Ecto neural progenitor cell (in vitro differentiated cells): ENCODE data around the gene NFIA.

Source experiments
- DNase-seq: peaks from one replicate; pipeline ENCODE4 v3.0.0-alpha.2; 2018; ENCODE audit warnings: low spot score

Gene NFIA

DNA sequence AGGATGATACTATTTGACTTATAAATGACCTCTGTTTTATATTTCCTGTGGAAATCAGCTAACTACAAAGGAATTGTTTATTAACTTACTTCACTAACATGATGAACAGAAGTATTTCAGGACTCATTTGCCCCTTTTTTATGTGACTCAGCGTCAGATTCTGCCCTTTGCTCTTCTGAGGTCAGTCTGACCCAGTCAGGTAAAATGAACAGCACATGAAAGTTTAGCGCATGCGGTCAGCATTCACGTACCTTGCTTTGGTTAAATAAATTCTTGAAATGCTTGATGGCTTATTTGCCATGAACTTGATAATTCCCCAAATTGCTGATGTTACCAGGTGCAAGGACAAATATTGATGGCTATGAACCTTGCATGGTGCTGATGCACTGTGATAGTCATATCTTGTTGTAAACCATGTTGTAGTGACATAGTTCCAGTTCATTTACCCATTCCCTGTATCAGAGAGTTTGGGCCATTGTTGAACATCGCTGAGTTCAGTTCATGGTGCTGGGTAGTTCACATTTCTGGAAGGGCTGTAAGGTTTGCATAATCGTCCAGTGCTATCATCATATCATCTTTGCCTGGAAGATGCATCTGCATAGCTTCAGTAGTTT, 133.4 kb downstream of the NFIA start:
- DNase-seq, result no peak

GRCh38 chr1:61220536-61220935, 138.2 kb downstream of the NFIA start:
- DNase-seq, result no peak

DNA sequence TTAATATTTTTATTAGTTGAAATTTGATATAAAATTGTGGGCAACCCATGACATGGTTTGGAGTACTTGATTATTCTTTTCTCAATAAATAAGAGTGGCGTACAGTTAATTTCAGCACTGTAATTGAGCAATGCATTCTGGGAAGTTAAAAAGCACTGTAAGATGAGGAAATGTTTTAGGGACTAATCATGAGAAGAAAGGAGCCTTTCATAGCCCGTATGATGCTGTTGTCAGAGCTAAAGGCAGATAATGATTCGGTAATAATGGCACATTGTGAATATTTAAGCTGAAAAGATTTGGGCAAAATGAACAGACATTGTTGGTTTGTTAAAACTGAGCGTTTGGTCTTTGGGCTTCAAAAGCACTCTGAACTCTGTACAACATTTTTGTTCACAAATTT, 139.3 kb downstream of the NFIA start:
- DNase-seq, result no peak

GRCh38 chr1:61222240-61222639, 139.9 kb downstream of the NFIA start:
- no peak for DNase-seq

- no peak for DNase-seq
Measured at GRCh38 chr1:61223140-61223539, 140.8 kb downstream of the NFIA start.

DNA sequence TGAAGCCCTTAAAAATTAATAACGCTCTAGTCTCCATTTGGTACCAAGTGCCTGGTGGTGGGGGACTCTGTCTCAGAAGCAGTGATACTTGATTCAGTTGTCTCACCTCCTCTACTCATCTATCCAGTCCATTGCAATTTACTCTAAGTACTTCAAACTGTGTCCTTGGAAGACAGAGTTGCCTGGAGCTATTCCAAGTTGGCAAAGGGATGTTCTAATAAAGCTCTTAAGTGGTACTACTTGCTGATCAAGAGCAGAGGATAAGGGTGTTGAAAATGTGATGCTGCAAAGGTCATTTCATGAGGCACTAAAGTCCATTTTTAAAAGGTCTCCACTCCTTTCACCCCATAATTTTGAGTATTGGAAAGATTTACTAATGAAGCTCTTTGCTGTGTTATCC, 142.2 kb downstream of the NFIA start:
- DNase-seq, result no peak

DNA sequence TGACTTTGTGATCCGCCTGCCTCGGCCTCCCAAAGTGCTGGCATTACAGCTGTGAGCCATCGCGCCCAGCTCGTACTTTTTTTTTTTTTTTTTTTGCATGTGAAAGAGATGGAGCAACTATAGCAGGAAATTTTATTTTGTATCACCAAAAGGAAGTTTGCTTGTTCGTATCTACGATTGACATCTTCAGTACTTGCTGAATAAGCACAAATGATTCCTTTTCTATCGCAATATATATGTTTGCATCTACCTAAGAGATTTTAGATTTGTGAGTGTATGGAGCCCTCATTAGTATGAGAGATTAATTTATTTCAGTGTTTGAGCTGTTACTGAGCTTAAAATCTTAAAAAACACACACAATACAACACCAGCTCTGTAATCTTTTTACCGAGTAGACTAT, 143.1 kb downstream of the NFIA start:
- no peak for DNase-seq

- no peak for DNase-seq
Measured at GRCh38 chr1:61226791-61227567, 144.6 kb downstream of the NFIA start.

DNA sequence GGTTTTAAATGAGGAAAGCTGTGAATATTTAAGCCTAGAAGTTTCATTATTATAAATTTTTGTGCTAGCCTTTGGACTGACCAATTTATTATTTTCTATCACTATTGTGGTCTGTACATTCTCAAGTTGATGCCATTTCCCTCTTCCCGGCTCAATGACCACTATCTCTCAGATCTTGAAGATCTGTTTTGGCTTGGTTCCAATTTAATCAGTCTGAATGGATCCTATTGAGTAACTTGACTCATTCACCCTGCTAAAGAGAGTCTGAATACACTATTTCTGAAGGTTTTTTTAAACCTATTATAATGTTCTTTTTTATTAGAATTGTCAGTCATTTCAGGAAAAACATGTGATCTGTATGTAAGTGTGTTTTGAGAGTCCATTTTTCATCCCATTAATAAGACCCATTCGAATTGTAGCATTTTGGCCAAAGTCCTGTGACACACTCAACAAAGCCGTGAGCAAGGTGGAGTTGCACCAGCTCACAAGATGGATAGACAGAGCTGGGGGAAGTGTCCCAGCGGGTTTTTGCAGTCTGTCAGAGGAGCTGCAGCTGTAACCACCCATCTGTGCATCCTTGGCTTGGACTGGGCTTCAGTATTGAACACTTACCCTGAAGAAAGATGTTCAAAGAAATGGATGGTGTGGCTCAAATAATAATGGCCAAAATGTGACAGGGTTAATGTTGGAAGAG, 145.6 kb downstream of the NFIA start:
- no peak for DNase-seq

- no peak for DNase-seq
Measured at GRCh38 chr1:61230523-61230922, 148.2 kb downstream of the NFIA start.

- no peak for DNase-seq
Measured at GRCh38 chr1:61231795-61232194, 149.4 kb downstream of the NFIA start.

- no peak for DNase-seq
Measured at GRCh38 chr1:61233121-61233660, 150.8 kb downstream of the NFIA start.

DNA sequence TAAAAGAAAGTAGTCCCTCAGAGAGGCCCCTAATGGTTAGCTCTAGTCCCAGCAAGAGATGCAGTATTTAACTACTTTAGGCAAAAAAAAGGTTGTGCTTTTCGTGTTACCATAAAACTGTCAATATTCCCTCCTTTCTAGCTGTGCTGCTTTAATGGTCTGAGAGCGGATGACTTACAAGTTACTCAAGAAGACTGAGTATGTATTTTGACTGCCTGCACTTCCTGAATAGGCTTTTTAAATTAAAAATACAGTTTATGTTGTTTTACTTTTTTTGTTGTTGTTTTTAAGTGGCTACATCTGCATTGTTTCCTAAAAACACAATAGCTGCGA, 152.2 kb downstream of the NFIA start:
- DNase-seq, result no peak

GRCh38 chr1:61237147-61237546, 154.8 kb downstream of the NFIA start:
- DNase-seq, result no peak

- DNase-seq, result no peak
Measured at GRCh38 chr1:61237659-61238358, 155.4 kb downstream of the NFIA start.

- DNase-seq, result no peak
Measured at GRCh38 chr1:61238359-61238665, 156.0 kb downstream of the NFIA start.

- no peak for DNase-seq
Measured at GRCh38 chr1:61240878-61241277, 158.5 kb downstream of the NFIA start.

DNA sequence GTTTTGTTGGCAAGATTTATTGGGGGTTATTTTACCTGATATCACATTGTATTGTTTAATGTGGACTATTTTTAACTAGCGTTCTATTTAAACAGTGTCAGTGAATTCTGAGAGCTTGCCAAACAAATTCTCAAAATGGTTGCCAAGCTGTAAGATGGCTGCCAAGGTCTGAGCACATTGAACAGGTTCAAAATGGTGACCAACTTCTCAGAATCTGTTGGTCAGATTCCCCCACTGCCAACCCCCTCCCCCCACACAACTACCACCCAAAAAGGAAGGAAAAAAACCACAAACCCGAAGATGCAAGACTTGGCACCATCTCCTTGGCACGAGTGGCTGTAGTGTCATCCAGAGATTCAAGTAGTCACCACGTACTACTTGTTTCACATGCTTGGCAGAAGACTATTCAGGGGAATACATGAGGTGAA, 159.1 kb downstream of the NFIA start:
- no peak for DNase-seq

- no peak for DNase-seq
Measured at GRCh38 chr1:61241973-61242381, 159.6 kb downstream of the NFIA start.

GRCh38 chr1:61244114-61244513, 161.8 kb downstream of the NFIA start:
- DNase-seq, result no peak

DNA sequence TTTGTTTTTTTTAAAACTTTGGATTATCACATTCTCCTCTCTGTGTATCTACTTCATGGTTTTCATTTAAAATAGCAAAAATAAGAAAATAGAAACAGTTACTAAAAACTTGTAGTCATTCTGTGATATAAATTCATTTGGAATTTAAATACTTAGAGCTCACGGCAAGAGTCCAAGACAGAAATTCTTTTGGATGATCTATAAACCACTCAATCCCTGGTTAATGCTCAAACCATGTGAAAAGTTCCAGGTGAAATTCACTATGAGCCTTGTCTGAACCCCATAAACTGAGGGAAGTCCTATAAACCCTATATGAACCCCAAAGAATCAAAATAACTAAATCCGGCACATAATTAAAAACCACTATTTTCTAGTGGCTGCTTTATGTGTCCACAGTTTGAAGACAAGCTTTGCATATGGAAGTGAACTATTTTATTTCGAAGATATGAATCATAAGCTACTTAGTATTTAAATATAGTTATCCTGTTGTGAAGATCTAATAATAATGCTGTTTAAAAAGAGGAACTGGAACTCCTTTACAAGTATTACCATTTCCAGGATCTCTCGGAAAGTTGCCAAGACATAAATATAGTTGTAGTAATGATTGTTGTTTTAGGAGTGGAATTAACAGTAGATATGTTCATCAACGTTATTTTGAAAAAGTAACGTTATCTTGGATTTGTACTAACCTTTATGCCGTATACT, 163.5 kb downstream of the NFIA start:
- no peak for DNase-seq
